Activated gamma-delta T cell treated with Interleukin-2 at 50 U/mL for 16 hours (primary cell): ENCODE results near the gene SMIM5.
A peak's percentile ranks its signal among the peaks of the same experiment; 100 is the strongest.
"Not testable (repeated sequence)": the region's sequence is repeated elsewhere in the genome, so short reads cannot be mapped to it uniquely, and the experiment has no call there.

ENCODE experiments used
- DNase-seq: peaks from one replicate; pipeline ENCODE4 v3.0.0-alpha.2; 2020

SMIM5 gene

DNA sequence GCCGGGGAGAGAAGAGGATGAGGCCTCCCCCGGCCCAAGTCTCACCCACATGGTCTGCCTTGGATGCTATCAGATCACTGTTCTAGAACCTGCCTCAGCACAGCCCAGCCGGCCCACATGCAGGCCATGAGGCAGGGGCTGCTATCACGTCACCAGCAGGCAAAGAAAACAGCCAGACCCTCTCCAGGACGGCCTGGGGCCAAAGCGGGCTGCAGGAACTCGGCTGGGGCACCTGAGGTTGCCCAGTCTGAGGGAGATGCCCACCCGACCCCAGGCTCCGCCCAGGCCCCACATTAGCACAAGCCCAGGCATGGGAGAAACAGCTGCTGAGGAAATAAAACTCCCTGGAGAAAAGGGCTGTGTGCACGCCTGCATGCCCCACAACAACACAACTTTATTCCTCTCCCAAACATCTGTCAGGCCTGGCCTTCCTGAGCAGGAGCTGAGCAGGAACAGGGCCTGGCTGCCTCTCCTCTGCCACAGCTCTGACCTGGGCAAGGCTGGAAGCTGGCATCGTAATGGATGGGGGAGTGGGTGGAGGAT is 6.7 kb upstream of the SMIM5 start:
- no peak for DNase-seq

GRCh38 chr17:75627094-75627493 is 6.1 kb upstream of the SMIM5 start:
- DNase-seq, result no peak

DNA sequence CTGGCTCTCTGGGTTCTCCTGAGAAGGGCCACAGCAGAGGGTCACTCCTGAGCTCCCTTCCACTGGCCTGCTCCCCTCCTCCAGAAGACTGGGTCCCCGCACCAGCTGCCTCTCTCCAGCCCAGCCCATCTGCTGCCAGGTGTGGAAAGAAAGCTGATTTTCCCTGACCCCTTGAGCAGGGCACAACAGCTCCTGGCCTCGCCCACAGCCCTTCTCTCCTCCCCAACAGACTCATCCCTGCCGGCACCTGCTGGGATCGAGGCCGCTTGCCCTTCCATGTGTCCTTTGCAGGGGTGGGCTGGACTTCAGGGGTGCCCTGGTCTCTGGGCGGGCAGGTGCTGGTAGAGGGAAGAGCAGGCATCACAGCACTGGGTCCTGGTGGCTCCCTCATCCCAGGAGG is 4.8 kb upstream of the SMIM5 start:
- DNase-seq, result no peak

GRCh38 chr17:75629157-75629556 is 4.1 kb upstream of the SMIM5 start:
- DNase-seq, result no peak

DNA sequence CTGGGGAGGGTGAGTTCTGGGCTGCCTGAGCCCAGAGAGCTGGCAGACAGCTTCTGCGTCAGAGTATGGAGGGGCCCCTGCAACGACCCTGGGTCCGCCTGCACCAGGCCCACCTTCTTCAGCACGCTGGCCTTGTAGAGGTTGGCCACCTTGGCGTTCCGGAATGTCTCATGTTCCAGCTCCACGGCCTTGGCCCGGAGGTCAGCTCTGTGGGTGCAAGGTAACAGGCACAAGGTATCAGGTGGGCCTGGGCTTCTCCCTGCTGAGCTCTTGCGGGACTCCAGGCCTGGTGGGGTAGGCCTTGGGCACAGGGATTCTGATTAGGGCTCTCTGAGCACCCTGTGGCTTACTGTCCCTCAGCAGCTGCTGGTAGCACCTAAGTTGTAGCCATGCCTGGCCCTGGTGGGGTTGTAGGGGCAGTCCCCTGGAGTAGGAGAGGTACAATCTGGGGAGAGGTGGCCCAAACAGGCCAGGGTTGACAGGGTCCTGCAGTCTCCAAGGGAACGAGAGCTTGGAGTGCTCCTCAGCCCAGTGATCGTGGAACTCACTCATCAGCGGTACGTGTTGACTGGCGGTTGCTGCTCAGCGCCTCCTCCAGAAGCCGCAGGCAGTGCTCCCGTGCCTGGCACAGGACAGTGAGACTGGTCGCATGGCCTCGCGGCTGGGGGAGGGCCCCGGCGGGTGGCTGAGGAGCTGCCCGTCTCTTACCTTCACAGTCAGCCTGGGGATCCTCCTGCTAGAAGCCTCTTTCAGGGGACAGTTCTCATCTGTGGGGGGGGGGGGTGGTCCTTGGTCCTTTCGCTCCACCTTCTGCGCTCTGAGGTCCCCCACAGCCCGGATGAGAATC is 2.9 kb upstream of the SMIM5 start:
- DNase-seq, result no peak

GRCh38 chr17:75631353-75631752 is 1.9 kb upstream of the SMIM5 start:
- DNase-seq, result no peak

DNA sequence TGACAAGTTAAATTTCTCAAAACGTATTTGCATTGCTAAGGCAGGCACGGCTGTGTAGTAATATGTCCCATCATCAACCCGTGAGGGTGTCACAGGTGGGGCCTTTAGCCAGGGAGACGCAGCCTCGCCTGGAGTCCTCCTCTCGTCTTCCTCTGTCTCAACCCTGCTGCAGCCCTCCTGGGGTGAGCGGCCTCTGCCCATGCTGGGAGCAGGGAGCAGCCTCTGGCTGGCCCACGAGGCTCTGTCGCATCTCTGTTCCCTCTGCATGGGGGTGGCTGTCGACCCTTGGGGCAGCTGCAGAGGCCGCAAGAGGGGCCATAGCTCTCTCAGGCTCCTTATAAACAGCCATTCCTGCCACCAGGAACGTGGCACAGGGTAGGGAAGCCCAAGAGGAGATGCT is 806 bp upstream of the SMIM5 start:
- no peak for DNase-seq

DNA sequence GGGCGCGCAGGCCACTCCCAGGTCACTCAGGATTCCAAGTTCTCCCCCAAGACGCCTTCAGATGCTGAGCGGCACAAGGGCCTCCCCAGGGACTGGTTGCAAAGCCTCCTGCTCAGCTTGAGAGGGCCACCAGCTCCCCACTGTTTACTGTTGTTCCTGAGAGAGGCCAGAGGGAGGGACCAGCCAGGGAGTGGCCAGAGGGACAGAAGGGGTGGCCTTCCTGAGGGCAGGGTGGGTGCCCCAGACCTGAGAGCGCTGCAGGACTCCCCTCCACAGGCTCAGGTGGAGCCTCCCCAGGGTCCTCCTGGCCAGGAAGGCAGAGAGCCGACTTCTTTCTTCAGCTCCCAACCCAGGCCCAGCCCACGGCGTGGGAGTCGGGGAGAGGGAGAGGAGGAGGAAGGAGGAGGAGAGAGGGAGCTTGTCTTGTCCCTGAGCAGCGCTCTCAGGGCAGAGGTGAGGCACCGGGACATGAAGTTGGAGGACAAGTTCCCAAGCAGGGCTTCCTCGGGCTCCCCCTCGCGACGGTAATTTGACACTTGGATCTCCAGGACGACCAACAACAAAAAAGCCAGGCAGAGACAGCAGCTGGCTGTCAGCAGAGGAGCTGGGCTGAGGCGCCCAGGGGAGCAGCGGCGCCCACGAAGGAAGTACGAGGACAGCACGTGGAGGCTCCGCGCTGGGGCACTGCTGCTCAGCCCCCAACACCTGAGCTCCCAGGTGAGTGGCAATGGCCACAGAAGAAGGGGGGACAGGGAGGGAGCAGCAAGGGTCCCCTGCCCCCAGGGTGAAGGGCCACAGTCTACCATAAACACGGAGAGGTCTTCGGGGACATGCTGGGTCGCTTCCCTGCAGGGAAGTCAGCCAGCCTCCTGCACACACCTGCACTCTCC is 497 bp downstream of the SMIM5 start:
- DNase-seq, result peak; percentile 38

GRCh38 chr17:75634376-75634740 is 1.1 kb downstream of the SMIM5 start:
- no peak for DNase-seq

GRCh38 chr17:75634754-75635609 is 1.7 kb downstream of the SMIM5 start:
- DNase-seq, result no peak

DNA sequence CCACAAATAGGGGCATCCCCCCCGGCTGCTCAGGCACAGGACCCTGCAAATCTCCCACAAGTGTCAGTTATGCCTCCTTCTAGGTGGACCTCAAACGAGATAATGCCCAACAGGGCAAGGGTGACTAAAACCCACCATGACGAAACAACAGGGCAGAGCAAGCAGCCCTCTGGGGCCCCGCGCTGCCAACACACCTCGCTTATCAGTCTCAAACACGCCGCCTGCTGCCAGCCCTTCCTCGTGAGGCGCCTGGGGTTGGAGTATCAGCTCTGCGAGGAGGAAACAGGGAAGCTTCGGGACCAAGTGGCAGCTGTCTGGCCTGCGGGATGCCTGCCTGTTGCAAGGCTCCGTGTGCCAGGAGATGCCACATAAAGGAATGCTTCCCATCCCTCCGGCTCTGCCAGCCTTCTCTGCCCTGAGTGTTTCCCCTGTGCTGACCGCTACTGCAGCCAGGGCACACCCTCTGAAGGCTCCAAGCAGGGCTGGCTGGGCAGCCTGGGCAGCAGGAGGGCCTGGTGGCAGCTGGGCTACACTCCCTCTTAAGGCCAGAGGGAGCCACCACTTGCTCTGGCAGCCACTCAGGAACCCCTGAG is 2.5 kb downstream of the SMIM5 start:
- DNase-seq, result no peak

- no peak for DNase-seq
These were observed 3.3 kb downstream of the SMIM5 start for GRCh38 chr17:75636381-75637142.

GRCh38 chr17:75637143-75637538 is 3.9 kb downstream of the SMIM5 start:
- DNase-seq, result no peak

- DNase-seq, result no peak
These were observed 4.3 kb downstream of the SMIM5 start for GRCh38 chr17:75637551-75637950.

GRCh38 chr17:75638039-75638438 is 4.8 kb downstream of the SMIM5 start:
- DNase-seq, result not testable (repeated sequence)

DNA sequence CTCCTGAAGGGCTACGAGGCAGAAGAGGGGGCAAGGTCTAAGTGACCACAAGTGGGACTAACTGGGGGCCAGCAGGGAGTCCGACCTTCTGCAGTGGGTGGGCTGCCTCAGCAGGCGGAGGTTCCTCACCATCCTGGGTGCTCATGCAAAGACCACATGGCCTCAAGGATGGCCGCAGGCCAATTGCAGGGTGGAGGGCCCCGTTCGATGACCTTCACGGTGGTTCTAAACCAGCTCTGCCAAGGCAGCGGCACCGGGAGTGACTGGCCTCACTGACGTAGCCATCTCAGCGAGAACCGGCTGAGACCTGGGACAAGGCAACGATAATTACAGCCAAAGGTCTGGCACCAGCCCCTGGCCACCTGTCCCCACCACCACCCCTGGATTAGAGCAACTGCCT is 5.7 kb downstream of the SMIM5 start:
- DNase-seq, result no peak

DNA sequence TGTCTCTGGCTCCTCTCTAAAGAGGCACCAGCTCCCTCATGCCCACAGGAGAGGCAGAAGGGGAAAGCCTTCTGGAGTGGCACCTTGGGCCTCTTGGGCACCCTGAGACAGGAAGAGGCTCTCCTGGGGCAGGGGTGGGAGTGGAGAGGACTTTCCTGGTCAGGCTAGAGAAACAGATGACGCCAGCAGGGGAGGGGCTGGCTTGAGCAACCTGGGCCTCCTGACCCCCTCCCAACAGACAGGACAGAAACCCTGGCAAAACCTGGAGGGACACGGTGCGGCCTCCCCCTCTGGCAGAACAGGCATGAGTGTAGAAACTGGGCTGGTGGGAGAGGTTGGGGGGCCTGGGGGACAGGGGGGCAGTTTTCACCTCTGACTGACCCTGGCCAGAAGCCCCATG is 6.1 kb downstream of the SMIM5 start:
- no peak for DNase-seq

DNA sequence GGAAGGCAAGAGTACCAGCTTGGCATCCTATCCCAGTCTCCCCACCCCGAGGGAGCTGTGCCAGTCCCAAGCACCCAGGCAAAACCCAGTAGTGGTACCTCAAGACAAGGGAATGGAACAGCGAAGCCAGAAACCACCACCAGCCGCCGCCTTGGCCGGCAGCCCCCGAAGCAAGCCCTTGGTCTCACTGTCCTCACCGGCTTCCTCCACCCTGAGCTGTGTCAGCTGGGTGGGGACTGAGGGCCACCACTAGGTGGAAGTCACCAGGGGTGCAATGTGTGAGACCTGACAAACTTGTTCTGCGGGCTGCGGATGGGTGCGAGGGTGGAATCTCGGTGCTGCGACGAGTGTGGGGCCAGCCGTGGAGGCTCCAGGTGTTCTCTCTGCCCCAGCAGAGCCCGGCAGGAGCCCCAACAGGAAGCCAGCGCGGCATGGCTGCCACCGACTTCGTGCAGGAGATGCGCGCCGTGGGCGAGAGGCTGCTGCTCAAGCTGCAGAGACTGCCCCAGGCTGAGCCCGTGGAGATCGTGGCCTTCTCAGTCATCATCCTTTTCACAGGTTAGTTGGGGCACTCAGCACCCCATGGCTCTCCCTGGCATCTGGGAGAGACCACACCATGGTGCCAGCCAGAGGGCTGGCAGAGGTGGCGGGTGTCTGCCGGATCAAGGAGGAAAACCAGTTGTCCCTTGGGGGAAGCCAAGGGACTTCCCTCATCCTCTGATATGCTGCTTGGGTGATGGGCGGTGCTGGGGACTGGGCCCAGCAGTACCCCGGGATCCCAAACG is 6.7 kb downstream of the SMIM5 start:
- no peak for DNase-seq

DNA sequence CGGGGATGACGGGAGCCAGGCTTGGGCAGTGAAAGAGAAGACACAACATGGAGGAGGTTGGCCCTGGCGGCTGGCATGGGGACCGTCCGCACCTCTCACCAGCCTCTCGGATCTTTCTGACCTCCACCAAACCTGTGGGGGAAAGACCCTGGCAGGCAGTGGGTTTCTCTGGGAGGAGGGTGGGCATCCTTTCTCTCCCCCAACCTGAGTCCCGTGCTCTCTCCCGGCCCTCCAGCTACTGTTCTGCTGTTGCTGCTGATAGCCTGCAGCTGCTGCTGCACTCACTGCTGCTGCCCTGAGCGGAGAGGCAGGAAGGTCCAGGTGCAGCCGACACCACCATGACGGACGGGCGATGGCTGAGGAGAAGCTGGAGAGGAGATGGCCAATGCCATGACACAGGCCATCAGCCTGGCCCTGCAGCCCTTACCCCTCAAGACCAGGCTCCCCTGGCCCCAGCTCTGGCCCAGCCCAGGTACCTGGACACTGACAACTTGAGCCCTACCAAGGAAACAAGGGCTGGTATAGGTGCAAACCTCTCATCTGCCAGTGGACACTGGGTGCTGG is 7.4 kb downstream of the SMIM5 start:
- no peak for DNase-seq

DNA sequence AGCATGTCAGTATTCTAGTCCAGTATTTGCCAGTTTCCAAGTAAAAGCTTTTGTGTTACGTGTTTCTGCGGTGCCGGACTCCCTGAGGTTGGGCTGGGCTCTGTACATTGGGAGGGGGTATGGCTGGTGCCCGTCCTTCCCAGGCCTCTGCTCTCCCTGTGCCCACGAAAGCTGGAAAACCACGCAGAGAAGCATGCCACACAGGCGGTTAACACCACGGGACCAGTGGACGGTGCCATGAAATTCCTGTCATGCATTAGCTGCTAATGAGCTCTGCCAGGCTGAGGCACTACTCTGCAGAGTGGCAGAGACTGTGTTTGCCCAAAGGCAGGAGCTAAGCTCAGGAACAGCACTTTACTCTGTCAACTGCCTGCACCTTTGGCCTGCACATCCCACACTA is 8.1 kb downstream of the SMIM5 start:
- DNase-seq, result no peak
